Measurements from ENCODE around the gene IPO8.
"Not testable (repeated sequence)": the region's sequence is repeated elsewhere in the genome, so short reads cannot be mapped to it uniquely, and the experiment has no call there.

Gene IPO8

DNA sequence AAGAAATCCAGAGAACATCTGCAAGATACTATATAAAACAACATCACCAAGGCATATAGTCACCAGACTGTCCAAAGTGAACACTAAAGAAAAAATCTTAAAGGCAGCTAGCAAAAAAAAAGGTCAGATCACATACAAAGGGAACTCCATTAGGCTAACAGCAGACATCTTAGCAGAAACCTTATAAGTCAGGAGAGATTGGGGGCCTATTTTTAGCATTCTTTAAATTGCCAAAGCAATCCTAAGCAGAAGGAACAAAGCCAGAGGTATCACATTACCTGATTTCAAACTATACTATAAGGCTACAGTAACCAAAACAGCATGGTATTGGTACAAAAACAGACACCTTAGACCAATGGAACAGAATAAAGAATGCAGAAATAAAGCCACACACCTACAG, 92.5 kb downstream of the IPO8 start:
- DNase-seq: no peak

DNA sequence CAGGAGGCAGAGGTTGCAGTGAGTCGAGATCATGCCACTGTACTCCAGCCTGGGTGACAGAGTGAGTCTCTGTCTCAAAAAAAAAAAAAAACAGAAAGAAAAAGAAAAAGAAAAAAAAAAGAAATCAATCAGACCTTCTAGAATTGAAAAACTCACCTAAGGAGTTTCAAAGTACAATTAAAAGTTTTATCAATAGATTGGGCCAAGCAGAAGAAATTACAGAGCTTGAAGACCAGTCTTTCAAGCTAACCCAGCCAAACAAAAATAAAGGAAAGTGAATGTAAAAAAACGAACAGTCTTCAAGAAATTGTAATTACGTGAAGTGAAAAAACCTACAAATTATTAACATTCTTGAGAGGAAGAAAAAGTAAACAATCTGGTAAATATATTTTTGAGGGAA, 93.0 kb downstream of the IPO8 start:
- no peak for DNase-seq

- no peak for DNase-seq
These were observed 96.1 kb downstream of the IPO8 start for GRCh38 chr12:30599608-30600007.

- no peak for DNase-seq
These were observed 96.8 kb downstream of the IPO8 start for GRCh38 chr12:30598889-30599288.

GRCh38 chr12:30595742-30596141, 99.9 kb downstream of the IPO8 start:
- DNase-seq: no peak

- DNase-seq: no peak
These were observed 101.2 kb downstream of the IPO8 start for GRCh38 chr12:30594509-30594908.

GRCh38 chr12:30588572-30588971, 107.1 kb downstream of the IPO8 start:
- not testable (repeated sequence) for DNase-seq

- DNase-seq: no peak
These were observed 107.9 kb downstream of the IPO8 start for GRCh38 chr12:30587782-30588181.

- no peak for DNase-seq
These were observed 109.8 kb downstream of the IPO8 start for GRCh38 chr12:30585877-30586276.

DNA sequence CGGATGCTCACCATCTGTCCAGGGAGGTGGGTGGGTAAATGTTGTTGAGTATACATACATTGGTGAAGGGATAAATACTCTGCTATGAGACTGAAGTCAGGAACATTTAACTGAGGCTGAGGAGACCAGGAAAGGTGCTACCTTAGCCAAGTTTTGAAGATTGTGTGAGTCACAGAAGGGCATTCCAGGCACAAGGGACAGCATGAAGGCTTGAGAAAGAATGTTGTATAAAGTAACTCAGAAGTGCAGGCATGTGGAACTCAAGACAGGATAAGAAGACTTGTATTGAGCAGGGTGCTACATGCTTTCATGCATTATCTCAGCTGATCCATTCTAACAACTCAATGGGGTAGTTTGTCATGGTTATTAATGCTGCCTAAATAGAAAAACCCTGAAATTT, 112.7 kb downstream of the IPO8 start:
- no peak for DNase-seq

GRCh38 chr12:30580344-30580743, 115.3 kb downstream of the IPO8 start:
- DNase-seq: no peak

Data from stimulated activated CD4-positive, alpha-beta T cell treated with anti-CD3 and anti-CD28 coated beads, Interleukin-4, amount 100 ng/mL, for 1 hour (primary cell).